ENCODE measurements around the gene IPO4. TPM values are rescaled to one million over a fixed set of nuclear protein-coding genes. Genes with fewer than 3 reads are reported as not detected.
A peak's percentile ranks its signal among the peaks of the same experiment; 100 is the strongest.
"Not testable (repeated sequence)": the region's sequence is repeated elsewhere in the genome, so short reads cannot be mapped to it uniquely, and the experiment has no call there.

IPO4 gene
- polyA plus RNA-seq (ENCODE audit: insufficient read length in 4 of 4): 10 to 100 TPM; 19.8 to 39.5 (median 31.0) TPM

GRCh38 chr14:24188251-24189058, at the start of gene IPO4:
Gene IPO4 (minus strand): TSS chr14:24188816. CDS start chr14:24188787, 29 bp downstream.
- DNase-seq (ENCODE audit: low read depth in 4 of 4, low spot score in 3 of 4): peak; percentile 87 to 95 (median 92)

GRCh38 chr14:24238123-24238522, 49.5 kb upstream of the IPO4 start:
- no peak for DNase-seq (ENCODE audit: low read depth in 4 of 4, low spot score in 3 of 4)

GRCh38 chr14:24237463-24237955, 48.9 kb upstream of the IPO4 start:
- DNase-seq (ENCODE audit: low read depth in 4 of 4, low spot score in 3 of 4): no peak

GRCh38 chr14:24236689-24237462, 48.3 kb upstream of the IPO4 start:
- no peak for DNase-seq (ENCODE audit: low read depth in 4 of 4, low spot score in 3 of 4)

- DNase-seq (ENCODE audit: low read depth in 4 of 4, low spot score in 3 of 4): no peak
Observed at GRCh38 chr14:24235804-24236688, 47.4 kb upstream of the IPO4 start.

- no peak for DNase-seq (ENCODE audit: low read depth in 4 of 4, low spot score in 3 of 4)
Observed at GRCh38 chr14:24234095-24235005, 45.7 kb upstream of the IPO4 start.

- no peak for DNase-seq (ENCODE audit: low read depth in 4 of 4, low spot score in 3 of 4)
Observed at GRCh38 chr14:24233538-24233866, 44.9 kb upstream of the IPO4 start.

GRCh38 chr14:24232645-24233537, 44.3 kb upstream of the IPO4 start, which contains the start of gene GMPR2:
Gene GMPR2 (plus strand): TSS chr14:24232929. CDS start chr14:24233254, 325 bp downstream.
- DNase-seq (ENCODE audit: low read depth in 4 of 4, low spot score in 3 of 4): no peak

- peak; percentile 73 to 83 (median 80) for DNase-seq (ENCODE audit: low read depth in 4 of 4, low spot score in 3 of 4)
Observed at GRCh38 chr14:24232121-24232644, 43.6 kb upstream of the IPO4 start, which contains the start of gene NEDD8. Gene NEDD8 (minus strand): TSS chr14:24232367. CDS start chr14:24232267, 100 bp downstream.

GRCh38 chr14:24231263-24232120, 42.9 kb upstream of the IPO4 start:
- no peak for DNase-seq (ENCODE audit: low read depth in 4 of 4, low spot score in 3 of 4)

GRCh38 chr14:24228902-24229301, 40.3 kb upstream of the IPO4 start:
- no peak for DNase-seq (ENCODE audit: low read depth in 4 of 4, low spot score in 3 of 4)

- no peak for DNase-seq (ENCODE audit: low read depth in 4 of 4, low spot score in 3 of 4)
Observed at GRCh38 chr14:24226473-24226872, 37.9 kb upstream of the IPO4 start.

GRCh38 chr14:24224618-24225071, 36.0 kb upstream of the IPO4 start:
- DNase-seq (ENCODE audit: low read depth in 4 of 4, low spot score in 3 of 4): no peak

GRCh38 chr14:24222987-24223386, 34.4 kb upstream of the IPO4 start:
- not testable (repeated sequence) for DNase-seq (ENCODE audit: low read depth in 4 of 4, low spot score in 3 of 4)

- DNase-seq (ENCODE audit: low read depth in 4 of 4, low spot score in 3 of 4): no peak
Observed at GRCh38 chr14:24219521-24219920, 30.9 kb upstream of the IPO4 start.

- no peak for DNase-seq (ENCODE audit: low read depth in 4 of 4, low spot score in 3 of 4)
Observed at GRCh38 chr14:24219080-24219479, 30.5 kb upstream of the IPO4 start.

GRCh38 chr14:24216876-24217275, 28.3 kb upstream of the IPO4 start:
- DNase-seq (ENCODE audit: low read depth in 4 of 4, low spot score in 3 of 4): not testable (repeated sequence)
